A549 (cell line): Measurements from ENCODE around the gene WDFY1.

ENCODE experiments used
- HOXB13 ChIP-seq: fragments of 250-450 bp; sonication (Bioruptor Pico); IDR thresholded peaks from 2 replicates; pipeline ENCODE4 v1.5.0; 2020; ENCODE audit warnings: low read depth, mild to moderate bottlenecking, moderate library complexity
- TFCP2L1 ChIP-seq: fragments of 250-450 bp; sonication (Bioruptor Pico); IDR thresholded peaks from 2 replicates; pipeline ENCODE4 v1.5.0; 2021; ENCODE audit warnings: mild to moderate bottlenecking
- TF ChIP-seq, protein P1 (sequence below): fragments of 250-450 bp; sonication (Bioruptor Pico); IDR thresholded peaks from 2 replicates; pipeline ENCODE4 v1.5.0; 2021; ENCODE audit warnings: mild to moderate bottlenecking, moderate library complexity, borderline replicate concordance
- TF ChIP-seq, protein P2 (sequence below): fragments of >200 bp; sonication (Bioruptor Twin); formaldehyde crosslinking; IDR thresholded peaks from 3 replicates; pipeline ENCODE4 v1.5.1; 2016

DNA sequence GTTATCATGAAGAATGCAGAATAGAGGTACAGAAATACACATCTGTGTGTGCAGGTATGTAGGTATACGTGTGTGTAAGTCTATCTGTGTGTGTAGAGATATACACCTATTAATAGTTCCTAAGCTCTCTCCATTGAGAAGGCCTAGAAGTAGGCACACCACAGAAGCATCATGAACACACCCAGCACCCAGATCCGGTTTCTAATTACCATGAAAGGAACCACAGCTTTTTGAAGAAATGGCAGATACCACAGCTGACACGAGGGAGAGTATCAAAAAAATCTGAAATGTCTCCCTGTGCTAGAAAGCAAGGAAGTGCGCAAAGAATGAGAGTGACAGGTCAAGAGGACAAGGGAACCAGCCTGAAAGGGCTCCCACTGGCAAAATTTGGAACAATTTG is 80.0 kb downstream of the WDFY1 start:
- TF ChIP-seq TFCP2L1 (CRISPR knock-in tag) (no peak), HOXB13 (CRISPR knock-in tag) (no peak)
- TF ChIP-seq, protein P1, sequence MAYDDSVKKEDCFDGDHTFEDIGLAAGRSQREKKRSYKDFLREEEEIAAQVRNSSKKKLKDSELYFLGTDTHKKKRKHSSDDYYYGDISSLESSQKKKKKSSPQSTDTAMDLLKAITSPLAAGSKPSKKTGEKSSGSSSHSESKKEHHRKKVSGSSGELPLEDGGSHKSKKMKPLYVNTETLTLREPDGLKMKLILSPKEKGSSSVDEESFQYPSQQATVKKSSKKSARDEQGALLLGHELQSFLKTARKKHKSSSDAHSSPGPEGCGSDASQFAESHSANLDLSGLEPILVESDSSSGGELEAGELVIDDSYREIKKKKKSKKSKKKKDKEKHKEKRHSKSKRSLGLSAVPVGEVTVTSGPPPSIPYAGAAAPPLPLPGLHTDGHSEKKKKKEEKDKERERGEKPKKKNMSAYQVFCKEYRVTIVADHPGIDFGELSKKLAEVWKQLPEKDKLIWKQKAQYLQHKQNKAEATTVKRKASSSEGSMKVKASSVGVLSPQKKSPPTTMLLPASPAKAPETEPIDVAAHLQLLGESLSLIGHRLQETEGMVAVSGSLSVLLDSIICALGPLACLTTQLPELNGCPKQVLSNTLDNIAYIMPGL (CRISPR knock-in tag) = no peak
- TF ChIP-seq, protein P2, sequence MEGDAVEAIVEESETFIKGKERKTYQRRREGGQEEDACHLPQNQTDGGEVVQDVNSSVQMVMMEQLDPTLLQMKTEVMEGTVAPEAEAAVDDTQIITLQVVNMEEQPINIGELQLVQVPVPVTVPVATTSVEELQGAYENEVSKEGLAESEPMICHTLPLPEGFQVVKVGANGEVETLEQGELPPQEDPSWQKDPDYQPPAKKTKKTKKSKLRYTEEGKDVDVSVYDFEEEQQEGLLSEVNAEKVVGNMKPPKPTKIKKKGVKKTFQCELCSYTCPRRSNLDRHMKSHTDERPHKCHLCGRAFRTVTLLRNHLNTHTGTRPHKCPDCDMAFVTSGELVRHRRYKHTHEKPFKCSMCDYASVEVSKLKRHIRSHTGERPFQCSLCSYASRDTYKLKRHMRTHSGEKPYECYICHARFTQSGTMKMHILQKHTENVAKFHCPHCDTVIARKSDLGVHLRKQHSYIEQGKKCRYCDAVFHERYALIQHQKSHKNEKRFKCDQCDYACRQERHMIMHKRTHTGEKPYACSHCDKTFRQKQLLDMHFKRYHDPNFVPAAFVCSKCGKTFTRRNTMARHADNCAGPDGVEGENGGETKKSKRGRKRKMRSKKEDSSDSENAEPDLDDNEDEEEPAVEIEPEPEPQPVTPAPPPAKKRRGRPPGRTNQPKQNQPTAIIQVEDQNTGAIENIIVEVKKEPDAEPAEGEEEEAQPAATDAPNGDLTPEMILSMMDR = no peak
